Caco-2 (cell line): Measurements from ENCODE around the gene IGF2BP3. TPM values are rescaled to one million over a fixed set of nuclear protein-coding genes. Genes with fewer than 3 reads are reported as not detected.
A peak's percentile ranks its signal among the peaks of the same experiment; 100 is the strongest.
"Not testable (repeated sequence)": the region's sequence is repeated elsewhere in the genome, so short reads cannot be mapped to it uniquely, and the experiment has no call there.

Experiments used
- BruUV-seq: library from RNA; stranded (reverse); fragments of 400-500 nt; replicated peaks from 2 replicates; lab custom pipeline; 2021; lab: Mats Ljungman, UMichigan
- CTCF ChIA-PET: fragments of 300-600 bp; sonication (Branson Sonifier 250); formaldehyde crosslinking; loops from one replicate; lab custom pipeline; 2022; ENCODE audit warnings: antibody characterized with exemption; lab: Charles Lee
- POLR2A ChIA-PET: fragments of 300-600 bp; sonication (Branson Sonifier 250); formaldehyde crosslinking; loops from one replicate; lab custom pipeline; 2022; ENCODE audit warnings: antibody characterized with exemption; lab: Charles Lee
- DNase-seq, 2 experiments: peaks; one replicate each; pipeline versions ENCODE4 v3.0.0 to v3.0.0-alpha.2; 2020 to 2022
- H3K27me3 ChIP-seq: replicated peaks from 2 replicates; pipeline ENCODE4 v1.6.0; 2011; ENCODE audit warnings: low read length; ENCODE audit not compliant: control insufficient read depth, insufficient read depth
- H3K36me3 ChIP-seq: 2 replicates; pipeline ENCODE4 v1.5.1; 2011; ENCODE audit warnings: low read length; ENCODE audit not compliant: control insufficient read depth, insufficient read depth
- H3K4me1 ChIP-seq: fragments of 250-450 bp; sonication (Bioruptor Pico); 2 replicates; pipeline ENCODE4 v1.5.1; 2020; ENCODE audit warnings: mild to moderate bottlenecking
- H3K4me3 ChIP-seq: 2 replicates; pipeline ENCODE4 v1.5.1; 2011; ENCODE audit warnings: low read depth, mild to moderate bottlenecking, control low read depth, low read length
- H3K9me3 ChIP-seq: fragments of 250-450 bp; sonication (Bioruptor Pico); 2 replicates; pipeline ENCODE4 v1.5.1; 2020; ENCODE audit warnings: mild to moderate bottlenecking, moderate library complexity
- H3K27ac Mint-ChIP-seq: one replicate; pipeline ENCODE4 v1.8.0; 2022; ENCODE audit warnings: mixed read lengths; ENCODE audit not compliant: unreplicated experiment
- H3K27me3 Mint-ChIP-seq: one replicate; pipeline ENCODE4 v1.8.0; 2022; ENCODE audit warnings: mixed read lengths; ENCODE audit not compliant: insufficient read depth, unreplicated experiment
- H3K36me3 Mint-ChIP-seq: one replicate; pipeline ENCODE4 v1.8.0; 2022; ENCODE audit warnings: mild to moderate bottlenecking, mixed read lengths; ENCODE audit not compliant: insufficient read depth, unreplicated experiment
- H3K4me1 Mint-ChIP-seq: one replicate; pipeline ENCODE4 v1.8.0; 2022; ENCODE audit warnings: low read depth, mixed read lengths; ENCODE audit not compliant: unreplicated experiment
- H3K4me3 Mint-ChIP-seq: one replicate; pipeline ENCODE4 v1.8.0; 2022; ENCODE audit warnings: mild to moderate bottlenecking, moderate library complexity, mixed read lengths; ENCODE audit not compliant: unreplicated experiment
- H3K9me3 Mint-ChIP-seq: one replicate; pipeline ENCODE4 v1.8.0; 2022; ENCODE audit warnings: mixed read lengths; ENCODE audit not compliant: unreplicated experiment
- intact Hi-C: fragments of 100-400 bp; cut with micrococcal nuclease; formaldehyde crosslinking; loops from one replicate; pipeline ENCODE4 v1.10.0; 2022; ENCODE audit not compliant: unreplicated experiment
- total RNA-seq: library from RNA; stranded (reverse); gene quantifications from 2 replicates; pipeline ENCODE4 v1.2.3, GENCODE V29; 2022
- TF ChIP-seq, protein P1 (sequence below), 2 experiments: fragments of 200-600 bp in 1 of 2; IDR thresholded peaks; 1 replicate in 1 of 2; 2 replicates in 1 of 2; pipeline versions ENCODE4 v1.5.1 to v1.8.0; 2011 to 2022; ENCODE audit warnings: antibody characterized with exemption in 1 of 2, control low read depth in 1 of 2, inconsistent platforms in 1 of 2, low read depth in 1 of 2, low read length in 1 of 2, mild to moderate bottlenecking in 1 of 2, moderate library complexity in 1 of 2; ENCODE audit not compliant: insufficient read depth in 1 of 2, severe bottlenecking in 1 of 2, unreplicated experiment in 1 of 2

The IGF2BP3 gene
- total RNA-seq, 1 experiment from 2014 or later, result 127 TPM

GRCh38 chr7:23404546-23405239 is 65.6 kb downstream of the IGF2BP3 start:
- peaks cover 3% of the 10 kb centered on the region; the same call in 1 of the 2 replicates for H3K36me3 ChIP-seq
- DNase-seq, result no peak
- POLR2A ChIA-PET, result no interaction called here

GRCh38 chr7:23403970-23404369 is 66.3 kb downstream of the IGF2BP3 start:
- Histone ChIP-seq H3K9me3 (peaks cover 7% of the 10 kb centered on the region), H3K27me3 (no peaks in the 10 kb centered on the region), H3K4me1 (no peaks in the 10 kb centered on the region), H3K36me3 (peaks cover 3% of the 10 kb centered on the region; the same call in 1 of the 2 replicates), H3K4me3 (no peak overlapping the region)
- no TSS peak for BruUV-seq
- peaks cover 77% of the 10 kb centered on the region for H3K36me3 Mint-ChIP-seq
- POLR2A ChIA-PET, result no interaction called here
- H3K4me3 Mint-ChIP-seq, result no peak overlapping the region
- DNase-seq, result no peak
- no peaks in the 10 kb centered on the region for H3K9me3 Mint-ChIP-seq
- TF ChIP-seq, protein P1, sequence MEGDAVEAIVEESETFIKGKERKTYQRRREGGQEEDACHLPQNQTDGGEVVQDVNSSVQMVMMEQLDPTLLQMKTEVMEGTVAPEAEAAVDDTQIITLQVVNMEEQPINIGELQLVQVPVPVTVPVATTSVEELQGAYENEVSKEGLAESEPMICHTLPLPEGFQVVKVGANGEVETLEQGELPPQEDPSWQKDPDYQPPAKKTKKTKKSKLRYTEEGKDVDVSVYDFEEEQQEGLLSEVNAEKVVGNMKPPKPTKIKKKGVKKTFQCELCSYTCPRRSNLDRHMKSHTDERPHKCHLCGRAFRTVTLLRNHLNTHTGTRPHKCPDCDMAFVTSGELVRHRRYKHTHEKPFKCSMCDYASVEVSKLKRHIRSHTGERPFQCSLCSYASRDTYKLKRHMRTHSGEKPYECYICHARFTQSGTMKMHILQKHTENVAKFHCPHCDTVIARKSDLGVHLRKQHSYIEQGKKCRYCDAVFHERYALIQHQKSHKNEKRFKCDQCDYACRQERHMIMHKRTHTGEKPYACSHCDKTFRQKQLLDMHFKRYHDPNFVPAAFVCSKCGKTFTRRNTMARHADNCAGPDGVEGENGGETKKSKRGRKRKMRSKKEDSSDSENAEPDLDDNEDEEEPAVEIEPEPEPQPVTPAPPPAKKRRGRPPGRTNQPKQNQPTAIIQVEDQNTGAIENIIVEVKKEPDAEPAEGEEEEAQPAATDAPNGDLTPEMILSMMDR (IDR thresholded peaks at IDR 0.05; ENCODE audit: insufficient read depth in 1 of 2, low read depth in 1 of 2, low read length in 1 of 2, severe bottlenecking in 1 of 2, unreplicated experiment in 1 of 2), result no peak
- no peaks in the 10 kb centered on the region for H3K27me3 Mint-ChIP-seq
- intact Hi-C loops, result no loop called here
- no peaks in the 10 kb centered on the region for H3K4me1 Mint-ChIP-seq
- no peak overlapping the region for H3K27ac Mint-ChIP-seq
- CTCF ChIA-PET, result no interaction called here

More at GRCh38 chr7:23404546-23405239, 65.6 kb downstream of the IGF2BP3 start:
- intact Hi-C loops, result loop anchor here (1.0 kb wide), 1 partner anchor 8 kb away; no protein-coding TSS in a partner anchor
- CTCF ChIA-PET, result no interaction called here
- no peaks in the 10 kb centered on the region for H3K27me3 Mint-ChIP-seq
- no peaks in the 10 kb centered on the region for H3K4me1 ChIP-seq
- H3K4me1 Mint-ChIP-seq, result no peaks in the 10 kb centered on the region
- BruUV-seq, result no TSS peak
- H3K36me3 Mint-ChIP-seq, result peaks cover 84% of the 10 kb centered on the region
- H3K4me3 Mint-ChIP-seq, result no peak overlapping the region
- no peaks in the 10 kb centered on the region for H3K9me3 Mint-ChIP-seq
- peaks cover 7% of the 10 kb centered on the region for H3K9me3 ChIP-seq
- no peak overlapping the region for H3K4me3 ChIP-seq
- TF ChIP-seq, protein P1 (IDR thresholded peaks at IDR 0.05; ENCODE audit: insufficient read depth in 1 of 2, low read depth in 1 of 2, low read length in 1 of 2, severe bottlenecking in 1 of 2, unreplicated experiment in 1 of 2), result no peak
- peak overlapping the region; percentile 10 for H3K27ac Mint-ChIP-seq
- H3K27me3 ChIP-seq, result no peaks in the 10 kb centered on the region

GRCh38 chr7:23398090-23398489 is 72.2 kb downstream of the IGF2BP3 start:
- H3K4me1 Mint-ChIP-seq, result peaks cover 21% of the 10 kb centered on the region
- POLR2A ChIA-PET, H3K27ac Mint-ChIP-seq, H3K9me3 Mint-ChIP-seq, H3K27me3 Mint-ChIP-seq, DNase-seq, BruUV-seq, H3K4me3 ChIP-seq, H3K4me3 Mint-ChIP-seq, H3K36me3 ChIP-seq, CTCF ChIA-PET, H3K27me3 ChIP-seq, H3K4me1 ChIP-seq, H3K9me3 ChIP-seq, intact Hi-C loops: not testable (repeated sequence)
- H3K36me3 Mint-ChIP-seq, result peaks cover 66% of the 10 kb centered on the region
